ENCODE measurements around the gene FAM151B.
"Not testable (repeated sequence)": the region's sequence is repeated elsewhere in the genome, so short reads cannot be mapped to it uniquely, and the experiment has no call there.

Gene FAM151B, protein sequence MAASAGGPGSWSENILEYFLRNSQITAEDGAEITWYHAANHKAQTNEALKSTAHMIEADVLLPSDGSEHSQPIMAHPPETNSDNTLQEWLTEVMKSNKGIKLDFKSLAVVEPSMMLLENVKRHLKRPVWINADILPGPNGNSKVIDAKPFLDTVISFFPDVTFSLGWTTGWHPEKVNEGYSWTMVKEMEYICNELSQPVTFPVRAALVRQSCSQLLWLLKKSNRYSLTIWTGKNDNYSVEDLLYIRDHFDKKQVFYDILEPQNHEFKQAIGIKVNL

DNA sequence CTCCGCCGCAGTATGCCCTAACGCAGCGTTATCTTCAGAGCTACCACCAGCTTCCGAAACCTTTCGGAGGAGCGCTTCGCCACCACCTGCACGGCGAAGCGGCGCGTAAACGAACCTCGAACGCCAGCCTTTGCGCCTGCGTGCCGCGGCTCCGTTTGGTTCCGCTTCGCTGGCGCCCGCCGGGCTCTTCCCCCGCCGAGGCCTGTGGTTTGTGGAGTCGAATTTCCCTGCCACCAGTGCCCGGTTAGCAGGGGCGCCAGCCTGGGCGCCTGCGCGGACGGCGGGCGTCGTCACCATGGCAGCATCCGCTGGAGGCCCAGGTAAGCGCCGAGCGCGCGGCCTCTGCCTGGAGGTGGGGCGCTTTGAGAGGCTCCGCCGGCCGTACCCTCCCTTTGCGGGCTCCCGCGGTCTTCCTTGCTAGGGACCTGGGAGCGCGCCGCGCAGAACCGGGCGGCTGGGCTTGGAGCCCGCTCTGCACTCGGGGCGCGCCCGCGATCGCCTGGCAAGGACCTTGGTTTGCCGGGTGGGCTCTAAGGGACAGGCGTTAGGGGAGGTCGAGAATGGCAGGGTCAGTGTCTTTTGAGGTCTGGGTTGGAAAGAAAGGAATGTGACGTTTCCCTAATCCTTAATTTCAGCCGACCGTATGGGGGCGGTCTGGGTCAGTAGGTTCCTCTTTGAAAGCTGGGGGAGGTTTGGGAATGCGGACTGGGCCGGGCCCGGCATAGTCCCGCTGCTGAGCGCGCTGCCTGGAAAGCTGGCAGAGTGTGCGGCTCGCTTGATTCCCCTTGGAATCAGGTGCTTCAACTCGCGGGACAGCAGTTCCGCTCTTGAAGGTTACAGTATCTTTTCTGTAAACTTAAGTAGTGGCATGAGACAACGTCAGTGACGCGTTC, at the start of gene FAM151B:
Gene FAM151B, plus strand, starts transcription at position 272 of the 893 bp plus-strand sequence. Its CDS starts 24 bp downstream, at position 296.
- DNase-seq = peak; percentile 91

DNA sequence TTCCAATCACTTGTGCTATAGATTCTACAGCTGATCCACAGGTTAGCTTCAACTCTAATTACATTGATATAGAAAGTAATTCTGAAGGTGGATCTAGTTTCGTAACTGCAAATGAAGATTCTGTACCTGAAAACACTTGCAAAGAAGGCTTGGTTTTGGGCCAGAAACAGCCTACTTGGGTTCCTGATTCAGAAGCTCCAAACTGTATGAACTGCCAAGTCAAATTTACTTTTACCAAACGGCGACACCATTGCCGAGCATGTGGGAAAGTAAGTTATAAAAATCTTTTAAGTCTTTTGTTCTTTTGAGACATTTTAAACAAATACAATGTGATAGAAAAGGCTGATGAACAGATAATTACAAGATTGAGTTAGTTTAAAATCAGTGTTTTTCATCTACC, 49.2 kb upstream of the FAM151B start:
- no peak for DNase-seq

DNA sequence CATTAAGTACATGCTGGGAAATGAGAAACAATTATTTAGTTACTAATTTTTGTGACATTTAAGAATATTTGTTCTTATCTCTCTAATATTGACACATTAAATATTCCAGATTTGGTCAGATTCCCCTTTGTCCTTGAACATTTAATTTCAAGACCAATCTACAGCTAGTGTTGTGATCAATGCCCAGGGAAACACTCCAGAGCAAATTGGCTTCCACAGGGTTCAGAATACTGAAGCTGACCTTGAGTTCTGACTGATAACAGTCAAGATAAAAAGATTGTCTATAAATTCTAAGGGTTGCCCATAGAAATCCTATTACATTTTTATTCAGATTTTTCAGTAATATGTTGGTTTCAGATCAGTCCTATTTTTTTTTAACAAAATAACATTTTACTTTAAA, 48.7 kb upstream of the FAM151B start:
- no peak for DNase-seq

DNA sequence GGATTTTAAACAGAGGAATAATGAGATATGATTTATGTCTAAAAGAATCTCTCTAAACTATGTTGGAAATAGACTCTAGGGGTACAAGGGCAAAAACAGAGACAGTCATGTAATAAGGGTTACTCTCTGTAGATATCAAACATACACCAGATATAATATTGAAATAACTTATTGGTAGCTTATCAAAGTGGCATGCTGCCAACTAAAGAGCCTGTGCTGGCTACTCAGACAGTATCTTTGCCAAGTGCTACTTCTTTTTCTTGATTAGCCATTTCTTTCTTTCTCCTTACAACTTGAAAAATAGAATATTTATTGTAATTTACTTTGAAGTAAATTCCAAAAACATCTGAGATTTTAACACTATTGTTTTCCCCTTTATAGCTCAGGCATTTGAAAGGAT, 45.2 kb upstream of the FAM151B start:
- no peak for DNase-seq

DNA sequence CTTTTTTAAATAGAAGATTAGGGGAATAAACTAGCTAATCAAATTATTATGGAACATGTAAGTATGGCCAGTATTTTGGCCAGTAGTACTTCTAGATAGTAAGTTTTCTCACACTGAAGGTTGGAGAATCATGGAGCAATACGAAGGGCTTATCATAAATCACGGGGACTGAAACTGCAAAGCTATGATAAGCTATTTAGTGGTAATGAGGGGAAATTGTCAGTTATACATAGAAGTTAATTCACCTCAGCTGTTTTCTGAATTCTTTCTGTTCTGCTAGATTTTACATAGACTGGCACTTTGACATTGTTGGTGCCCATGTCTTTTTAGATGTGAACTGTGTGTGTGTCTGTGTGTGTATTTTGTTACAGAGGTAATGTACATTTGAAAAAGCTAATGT, 34.5 kb upstream of the FAM151B start:
- DNase-seq = no peak

DNA sequence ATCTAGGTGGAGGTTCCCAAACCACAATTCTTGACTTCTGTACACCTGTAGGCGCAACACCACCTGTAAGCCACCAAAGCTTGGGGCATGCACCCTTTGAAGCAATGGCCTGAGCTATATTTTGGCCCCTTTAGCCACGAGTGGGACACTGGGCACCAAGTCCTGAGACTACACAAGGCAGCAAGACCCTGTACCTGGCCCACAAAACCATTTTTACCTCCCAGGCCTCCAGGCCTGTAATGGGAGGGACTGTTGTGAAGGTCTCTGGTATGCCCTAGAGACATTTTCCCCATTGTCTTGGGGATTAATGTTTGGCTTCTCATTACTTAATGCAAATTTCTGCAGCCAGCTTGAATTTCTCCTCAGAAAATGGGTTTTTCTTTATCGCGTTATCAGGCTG, 24.6 kb upstream of the FAM151B start:
- DNase-seq = no peak

DNA sequence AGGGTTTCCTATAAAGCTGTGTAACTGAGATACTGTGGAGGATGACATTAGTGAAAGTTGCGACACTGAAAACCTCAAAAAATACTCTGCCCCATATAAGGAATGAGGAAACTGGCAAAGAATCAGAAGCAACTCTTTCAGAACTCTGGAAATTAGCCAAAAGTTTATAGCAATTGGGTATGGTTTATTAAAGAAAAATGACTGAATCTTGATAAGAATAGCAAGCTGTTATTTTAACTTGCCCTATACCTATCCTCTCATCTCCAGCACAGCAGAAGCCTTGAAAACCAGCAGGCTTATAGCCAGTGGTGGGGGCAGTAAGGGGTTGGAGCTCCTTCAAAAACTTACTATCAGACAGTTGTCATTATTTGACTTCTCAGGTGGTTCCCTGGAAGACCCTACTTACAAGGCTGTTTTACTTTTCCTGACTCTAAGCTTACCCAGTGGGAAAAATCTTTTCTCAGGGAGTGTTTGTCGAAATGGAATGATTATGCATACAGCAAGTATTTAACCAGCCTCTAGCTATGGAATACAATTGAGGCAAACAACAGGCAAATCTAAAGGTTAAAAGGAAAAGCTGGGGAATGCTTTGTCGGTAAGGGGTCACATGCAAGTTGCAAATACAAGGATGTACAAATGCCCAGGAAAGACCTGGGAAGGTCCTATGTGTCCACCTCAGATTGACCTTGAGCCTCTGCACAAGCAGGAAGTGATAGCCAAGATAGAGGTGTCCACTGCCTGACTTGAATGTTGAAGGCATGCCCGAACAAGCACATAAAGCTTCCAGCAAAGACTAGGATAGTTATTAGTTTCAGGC, 21.0 kb upstream of the FAM151B start:
- no peak for DNase-seq

DNA sequence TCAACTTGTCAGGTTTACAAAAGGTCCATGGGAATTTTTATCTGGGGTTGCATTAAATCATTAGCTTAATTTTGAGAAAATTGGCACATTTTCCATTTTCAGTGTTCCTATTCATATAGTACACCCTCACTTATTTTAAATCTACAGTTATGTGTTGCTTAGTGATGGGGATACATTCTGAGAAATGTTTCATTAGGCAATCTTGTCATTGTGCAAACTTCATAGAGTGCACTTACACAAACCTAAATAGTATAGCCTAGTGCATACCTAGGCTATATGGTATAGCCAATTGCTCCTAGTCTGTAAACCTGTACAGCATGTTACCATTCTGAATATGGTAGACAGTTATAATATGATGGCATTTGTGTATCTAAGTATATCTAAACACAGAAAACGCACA, 19.8 kb upstream of the FAM151B start:
- DNase-seq = no peak

DNA sequence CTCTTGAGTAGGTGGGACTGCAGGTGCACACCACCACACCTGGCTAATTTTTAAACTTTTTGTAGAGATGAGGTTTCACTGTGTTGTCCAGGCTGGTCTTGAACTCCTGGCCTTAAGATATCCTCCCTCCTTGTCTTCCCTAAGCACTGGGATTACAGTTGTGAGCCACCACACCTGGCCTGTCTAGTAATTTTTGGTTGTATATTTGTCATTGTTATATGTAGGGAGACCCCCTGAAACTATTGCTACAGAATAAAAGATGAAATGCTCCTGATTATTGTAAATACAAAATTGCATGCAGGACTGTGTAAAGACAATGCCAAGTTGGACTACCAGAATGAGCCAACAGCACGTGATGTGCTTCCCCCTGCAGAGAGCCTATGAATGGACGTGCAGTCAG, 17.3 kb upstream of the FAM151B start:
- not testable (repeated sequence) for DNase-seq

DNA sequence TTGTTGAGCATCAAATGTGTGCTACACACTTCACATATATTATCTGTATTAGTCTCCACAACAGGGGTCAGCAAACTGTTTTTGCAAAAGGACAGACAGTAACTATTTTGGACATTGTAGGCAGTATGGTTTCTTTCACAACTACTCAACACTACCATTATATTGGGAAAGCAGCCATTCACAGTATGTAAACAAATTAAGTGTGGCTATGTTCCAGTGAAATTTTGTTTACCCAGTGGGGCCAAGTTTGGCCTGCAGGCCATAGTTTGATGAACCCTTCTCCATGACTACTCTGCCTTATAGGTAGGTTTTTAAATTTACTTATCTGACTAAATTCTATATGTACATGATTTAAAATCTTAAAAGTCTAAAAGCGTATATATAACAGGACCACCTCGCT, 13.0 kb upstream of the FAM151B start:
- DNase-seq = no peak

DNA sequence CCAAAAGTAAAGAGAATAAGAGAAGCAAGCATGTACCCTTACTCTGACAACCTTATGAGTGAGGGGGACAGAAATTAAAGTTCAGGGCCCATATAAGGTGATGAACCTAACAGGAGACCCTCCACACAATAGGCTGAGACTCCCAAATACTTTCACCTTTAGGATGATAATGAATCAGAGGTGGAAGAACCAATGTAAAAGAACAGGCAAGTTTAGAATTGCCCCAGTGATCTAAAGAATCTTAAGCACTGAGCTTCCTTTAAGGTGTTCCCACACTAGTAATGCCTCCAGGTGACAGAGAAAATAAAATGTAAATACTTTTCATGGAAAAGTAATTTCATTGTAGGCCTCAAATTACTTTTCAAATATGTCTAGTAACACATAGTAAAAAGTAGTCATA, 8.2 kb upstream of the FAM151B start:
- no peak for DNase-seq

DNA sequence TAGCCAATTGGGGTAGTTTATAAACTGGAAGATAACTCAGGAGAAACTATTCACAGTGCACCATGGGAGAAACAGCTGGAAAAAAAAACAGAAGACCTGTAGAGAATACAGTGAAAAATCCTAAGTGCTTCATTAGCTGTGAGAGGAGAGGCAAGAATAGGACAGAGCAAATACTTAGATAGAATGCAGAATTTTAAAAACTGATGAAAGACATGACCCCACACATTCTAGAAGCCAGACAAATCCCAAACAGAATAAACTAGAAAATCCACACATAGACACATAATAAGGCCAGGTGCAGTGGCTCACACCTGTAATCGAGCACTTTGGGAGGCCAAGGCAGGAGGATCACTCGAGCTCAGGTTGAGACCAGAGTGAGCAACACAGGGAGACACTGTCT, 7.5 kb upstream of the FAM151B start:
- DNase-seq = no peak

DNA sequence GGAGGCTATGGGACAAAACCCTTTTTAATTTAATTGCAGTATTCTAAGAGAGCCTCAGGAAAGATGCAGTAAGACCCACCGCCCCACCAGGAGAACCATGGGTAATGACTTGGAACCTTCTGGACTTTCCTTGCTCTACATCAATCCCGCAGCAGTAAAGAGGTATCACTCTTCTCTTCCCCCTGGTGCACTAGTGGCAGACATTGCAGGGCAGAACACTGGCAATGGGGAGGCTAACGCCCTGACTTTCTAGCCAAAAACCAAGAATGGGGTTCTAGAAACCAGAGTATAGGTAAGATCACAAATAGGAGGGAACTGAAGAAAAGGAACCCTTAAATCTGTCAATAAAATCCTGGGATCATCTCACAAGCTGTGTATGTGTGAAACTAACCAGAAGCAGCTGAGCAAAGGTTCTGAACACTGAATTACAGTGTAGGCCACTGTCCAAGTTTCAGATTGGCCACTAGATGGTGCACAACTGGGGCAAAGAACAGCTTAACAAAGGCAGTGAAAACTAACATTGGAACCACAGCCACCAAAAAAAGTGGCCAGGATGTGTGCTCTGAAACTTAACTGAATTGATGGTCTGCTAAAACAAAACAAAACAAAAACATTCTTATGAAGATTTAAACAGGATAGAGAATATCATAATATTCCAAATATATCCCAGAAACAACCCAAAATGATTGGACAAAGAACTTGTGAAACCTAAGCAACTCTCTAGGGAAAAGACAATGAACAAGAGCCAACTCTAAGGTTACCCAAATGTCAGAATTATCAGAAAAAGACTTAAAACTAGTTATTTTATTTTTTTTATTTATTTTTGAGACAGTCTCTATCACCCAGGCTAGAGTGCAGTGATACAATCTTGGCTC, 6.6 kb upstream of the FAM151B start:
- peak; percentile 35 for DNase-seq

DNA sequence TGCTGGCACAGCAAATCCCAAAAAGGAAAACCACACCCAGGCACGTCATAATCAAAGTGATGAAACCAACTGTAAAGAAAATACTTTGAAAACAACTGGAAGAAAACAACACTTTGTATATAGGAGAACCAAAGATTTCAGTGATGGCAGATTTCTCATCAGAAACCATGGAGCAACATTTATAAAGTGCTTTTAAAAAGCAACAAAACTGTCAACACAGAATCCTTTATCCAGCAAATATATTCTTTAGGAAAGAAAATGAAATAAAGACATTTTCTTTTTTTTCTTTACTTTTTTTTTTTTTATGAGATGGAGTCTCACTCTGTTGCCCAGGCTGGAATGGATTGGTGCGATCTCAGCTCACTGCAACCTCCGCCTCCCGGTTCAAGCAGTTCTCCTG, 5.3 kb upstream of the FAM151B start:
- no peak for DNase-seq

DNA sequence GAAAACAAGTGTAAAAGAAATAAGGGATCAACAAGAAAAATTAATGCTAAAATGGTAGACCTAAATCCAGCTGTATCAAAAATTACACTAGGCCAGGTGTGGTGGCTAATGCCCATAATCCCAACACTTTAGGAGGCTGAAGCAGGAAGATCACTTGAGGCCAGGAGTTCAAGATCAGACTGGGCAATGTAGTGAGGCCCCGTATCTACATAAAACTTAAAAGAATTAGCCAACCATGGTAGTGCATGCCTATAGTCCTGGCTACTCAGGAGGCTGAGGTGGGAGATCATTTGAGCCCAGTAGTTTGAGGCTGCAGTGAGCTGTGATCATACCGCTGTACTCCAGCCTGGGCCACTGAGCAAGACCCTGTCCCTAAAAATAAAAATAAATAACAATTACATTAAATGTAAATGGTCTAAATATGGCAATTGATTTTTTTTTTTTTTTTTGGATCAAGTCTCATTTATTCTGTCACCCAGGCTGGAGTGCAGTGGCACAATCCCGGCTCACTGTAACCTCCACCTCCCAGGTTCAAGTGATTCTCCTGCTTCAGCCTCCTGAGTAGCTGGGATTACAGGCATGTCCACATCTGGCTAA, 4.2 kb upstream of the FAM151B start:
- DNase-seq = no peak

DNA sequence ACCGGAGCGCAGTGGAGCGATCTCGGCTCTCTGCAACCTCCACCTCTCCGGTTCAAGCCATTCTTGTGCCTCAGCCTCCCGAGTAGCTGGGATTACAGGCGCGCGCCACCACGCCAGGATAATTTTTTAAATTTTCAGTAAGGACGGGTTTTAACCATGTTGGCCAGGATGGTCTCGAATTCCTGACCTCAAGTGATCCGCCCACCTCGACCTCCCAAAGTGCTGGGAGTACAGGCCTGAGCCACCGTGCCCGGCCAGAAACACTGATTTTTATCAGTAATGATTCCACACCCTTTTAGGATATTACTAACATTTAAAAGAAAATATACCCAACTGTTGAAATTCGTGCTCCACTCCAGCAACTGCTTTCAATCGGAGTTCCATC, 464 bp upstream of the FAM151B start:
- no peak for DNase-seq

DNA sequence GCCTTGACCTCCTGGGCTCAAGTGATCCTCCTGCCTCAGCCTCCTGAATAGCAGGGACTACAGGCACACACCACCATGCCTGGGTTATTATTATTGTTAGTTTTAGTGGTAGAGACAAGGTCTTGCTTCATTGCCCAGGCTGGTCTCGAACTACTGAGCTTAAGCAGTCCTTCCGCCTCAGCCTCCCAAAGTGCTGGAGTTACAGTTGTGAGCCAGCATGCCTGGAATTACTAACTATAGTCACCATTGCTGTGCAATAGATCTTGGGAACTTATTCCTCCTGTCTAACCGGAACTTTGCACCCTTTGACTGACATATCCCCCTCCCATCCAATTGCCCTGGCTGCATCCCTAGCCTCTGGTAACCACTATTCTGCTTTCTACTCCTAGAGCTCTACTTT, 3.4 kb downstream of the FAM151B start:
- no peak for DNase-seq

DNA sequence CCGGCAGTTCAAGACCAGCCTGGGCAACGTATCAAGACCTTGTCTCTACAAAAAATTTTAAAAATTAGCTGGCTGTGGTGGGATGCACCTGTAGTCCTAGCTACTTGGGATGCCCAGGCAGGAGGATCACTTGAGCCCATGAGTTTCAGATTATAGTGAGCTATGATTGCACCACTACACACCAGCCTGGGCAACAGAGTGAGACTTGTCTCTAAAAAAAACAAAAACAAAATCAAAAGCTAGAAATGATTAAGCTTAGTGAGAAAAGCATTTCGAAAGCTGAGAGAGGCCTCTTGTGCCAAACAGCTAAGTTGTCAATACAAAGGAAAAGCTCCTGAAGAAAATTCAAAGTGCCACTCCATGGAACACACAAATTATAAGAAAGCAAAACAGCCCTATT, 4.8 kb downstream of the FAM151B start:
- no peak for DNase-seq

DNA sequence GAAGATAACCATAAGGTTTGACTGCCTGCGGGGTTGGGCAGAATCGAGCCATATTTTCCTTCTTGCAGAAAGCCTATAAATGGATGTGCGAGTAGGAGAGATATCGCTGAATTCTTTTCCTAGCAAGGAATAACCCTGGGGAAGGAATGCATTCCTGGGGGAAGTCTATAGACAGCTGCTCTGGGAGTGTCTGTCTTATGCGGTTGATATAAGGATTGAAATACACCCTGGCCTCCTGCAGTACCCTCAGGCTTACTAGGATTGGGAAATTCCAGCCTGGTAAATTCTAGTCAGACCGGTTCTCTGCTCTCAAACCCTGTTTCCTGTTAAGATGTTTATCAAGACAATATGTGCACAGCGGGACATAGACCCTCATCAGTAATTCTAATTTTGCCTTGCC, 5.5 kb downstream of the FAM151B start:
- not testable (repeated sequence) for DNase-seq

DNA sequence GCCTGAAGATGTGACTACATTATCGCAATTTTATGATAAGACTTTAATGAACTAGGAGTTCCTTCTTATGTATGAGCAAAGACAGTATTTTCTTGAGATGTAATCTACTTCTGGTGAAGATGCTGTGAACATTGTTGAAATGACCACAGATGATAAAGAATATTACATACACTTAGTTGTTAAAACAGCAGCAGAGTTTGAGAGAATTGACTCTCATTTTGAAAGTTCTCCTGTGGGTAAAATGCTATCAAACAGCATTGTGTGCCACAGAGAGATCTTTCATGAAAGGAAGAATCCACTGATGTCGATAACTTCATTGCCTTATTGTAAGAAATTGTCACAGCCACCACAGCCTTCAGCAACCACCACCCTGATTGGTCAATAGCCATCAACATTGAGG, 8.0 kb downstream of the FAM151B start:
- DNase-seq = no peak

DNA sequence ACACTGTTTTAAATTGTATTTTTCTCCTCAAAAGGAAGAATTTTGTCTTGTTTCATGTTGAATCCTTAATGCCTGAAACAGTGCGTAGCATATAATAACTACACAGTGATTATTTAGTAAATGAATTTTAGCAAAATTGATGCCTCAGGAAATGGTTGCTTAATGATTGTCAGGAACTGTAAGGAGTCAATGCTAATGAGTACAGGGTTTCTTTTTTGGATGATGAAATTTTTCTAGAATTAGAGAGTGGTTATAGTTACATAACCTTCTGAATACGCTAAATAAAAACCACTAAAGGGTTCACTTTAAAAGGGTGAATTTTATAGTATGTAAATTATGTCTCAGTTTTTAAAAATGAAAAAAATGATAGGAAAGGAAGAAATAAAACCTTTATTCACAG, 14.9 kb downstream of the FAM151B start:
- DNase-seq = no peak

DNA sequence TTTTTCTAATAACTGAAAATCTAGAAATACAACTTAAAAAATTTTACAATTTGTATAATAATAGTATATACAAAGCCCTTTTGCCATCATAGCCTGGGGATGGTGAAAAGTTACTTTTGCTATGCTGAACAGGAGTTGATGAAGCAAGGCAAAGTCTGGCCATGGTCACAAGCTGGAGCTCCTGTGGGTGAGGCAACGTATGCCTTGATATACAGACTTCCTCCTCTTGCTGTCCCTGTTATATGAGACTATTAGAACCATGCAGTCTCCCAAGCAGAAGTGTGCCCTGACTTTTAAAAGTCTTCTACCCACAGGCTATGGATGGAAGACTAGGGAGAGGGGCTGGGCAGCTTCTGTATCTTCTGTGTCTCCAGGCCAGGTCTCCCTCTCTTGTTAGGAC, 15.7 kb downstream of the FAM151B start:
- no peak for DNase-seq

All from kidney glomerular epithelial cell (primary cell).